Endothelial cell of umbilical vein (primary cell): ENCODE measurements around the gene WDR36. TPM values are rescaled to one million over a fixed set of nuclear protein-coding genes. Genes with fewer than 3 reads are reported as not detected.

ENCODE experiments used
- BruUV-seq: library from RNA; stranded (reverse); fragments of 400-500 nt; replicated peaks from 2 replicates; lab custom pipeline; 2021; lab: Mats Ljungman, UMichigan
- CTCF ChIA-PET: fragments of 300-600, 350-600 bp; sonication (Branson Sonifier 250); formaldehyde crosslinking; loops from one replicate; lab custom pipeline; 2021; ENCODE audit warnings: antibody characterized with exemption, inconsistent platforms; lab: Charles Lee
- POLR2A ChIA-PET: fragments of 300-600, 350-600 bp; sonication (Branson Sonifier 250); formaldehyde crosslinking; loops from one replicate; lab custom pipeline; 2021; ENCODE audit warnings: antibody characterized with exemption, inconsistent platforms; lab: Charles Lee
- DNase-seq: peaks from one replicate; pipeline ENCODE4 v3.0.0-alpha.2; 2011; ENCODE audit warnings: low read depth, low spot score
- FAIRE-seq: peaks from 2 replicates; lab custom pipeline; 2011; peaks lifted over from hg19 to GRCh38; lab: Jason Lieb, UNC
- H2AFZ ChIP-seq: 2 replicates; pipeline ENCODE4 v1.6.0; 2012; ENCODE audit warnings: low read depth, low read length, control low read depth, inconsistent platforms
- H3K27ac ChIP-seq: 2 replicates; pipeline ENCODE4 v1.5.1; 2011; ENCODE audit warnings: low read depth, mild to moderate bottlenecking, control low read depth, low read length, moderate library complexity; ENCODE audit not compliant: insufficient read depth
- H3K27me3 ChIP-seq, 2 experiments: 2 replicates each; pipeline versions ENCODE4 v1.6.0 to v1.6.1; 2011; ENCODE audit warnings: low read length in 2 of 2, mixed read lengths in 1 of 2; ENCODE audit not compliant: control insufficient read depth in 2 of 2, insufficient read depth in 2 of 2
- H3K36me3 ChIP-seq, 2 experiments: 2 replicates in 1 of 2; 3 replicates in 1 of 2; pipeline ENCODE4 v1.5.1; 2011; ENCODE audit warnings: low read length in 2 of 2, mild to moderate bottlenecking in 1 of 2, moderate library complexity in 1 of 2; ENCODE audit not compliant: control insufficient read depth in 2 of 2, insufficient read depth in 2 of 2; ENCODE audit errors: extremely low read depth in 1 of 2
- H3K4me1 ChIP-seq: 3 replicates; pipeline ENCODE4 v1.5.1; 2011; ENCODE audit warnings: mild to moderate bottlenecking, low read length; ENCODE audit not compliant: control insufficient read depth, insufficient read depth; ENCODE audit errors: extremely low read depth
- H3K4me2 ChIP-seq: 2 replicates; pipeline ENCODE4 v1.6.1; 2011; ENCODE audit warnings: low read length, control low read depth, mixed read lengths; ENCODE audit not compliant: insufficient read depth
- H3K4me3 ChIP-seq, 3 experiments: fragments of 200-600 bp in 1 of 3; sonication (generic), shearing (Covaris generic) in 1 of 3; replicated peaks in 1 of 3; 2 replicates each; pipeline ENCODE4 v1.5.1; 2011 to 2016; ENCODE audit warnings: control low read depth in 3 of 3, low read length in 3 of 3, mild to moderate bottlenecking in 2 of 3, inconsistent platforms in 1 of 3, low read depth in 1 of 3, moderate library complexity in 1 of 3; ENCODE audit not compliant: insufficient read depth in 1 of 3
- H3K79me2 ChIP-seq: 2 replicates; pipeline ENCODE4 v1.6.0; 2012; ENCODE audit warnings: low read length, inconsistent platforms; ENCODE audit not compliant: control insufficient read depth, insufficient read depth
- H3K9ac ChIP-seq: replicated peaks from 2 replicates; pipeline ENCODE3; 2011; ENCODE audit warnings: low read length, control low read depth; ENCODE audit not compliant: insufficient read depth; ENCODE audit errors: extremely low read depth
- H3K9me1 ChIP-seq: replicated peaks from 3 replicates; pipeline ENCODE4 v1.6.0; 2011; ENCODE audit warnings: mild to moderate bottlenecking, low read length; ENCODE audit not compliant: control insufficient read depth, insufficient read depth; ENCODE audit errors: extremely low read depth
- H3K9me3 ChIP-seq: replicated peaks from 2 replicates; pipeline ENCODE4 v1.5.1; 2012; ENCODE audit warnings: low read length, inconsistent platforms; ENCODE audit not compliant: control insufficient read depth, insufficient read depth
- H4K20me1 ChIP-seq: replicated peaks from 2 replicates; pipeline ENCODE3; 2011; ENCODE audit warnings: mild to moderate bottlenecking, low read length; ENCODE audit not compliant: control insufficient read depth, insufficient read depth; ENCODE audit errors: extremely low read depth
- CTCF ChIP-seq, 2 donors: IDR thresholded peaks; 1 replicate in 1 of 2; 2 replicates in 1 of 2; pipeline ENCODE4 v1.5.1; 2011; ENCODE audit warnings: low read length in 2 of 2, mild to moderate bottlenecking in 2 of 2, moderate library complexity in 2 of 2, control low read depth in 1 of 2, inconsistent platforms in 1 of 2, low read depth in 1 of 2; ENCODE audit not compliant: insufficient read depth in 1 of 2; ENCODE audit errors: extremely low read depth in 1 of 2
- EZH2 ChIP-seq: IDR thresholded peaks from 2 replicates; pipeline ENCODE4 v1.6.1; 2012; ENCODE audit warnings: borderline replicate concordance, low read depth, mild to moderate bottlenecking, moderate library complexity, low read length, inconsistent platforms; ENCODE audit not compliant: severe bottlenecking
- FOS ChIP-seq: IDR thresholded peaks from 2 replicates; pipeline ENCODE4 v1.6.1; 2011; ENCODE audit warnings: mild to moderate bottlenecking, low read length, moderate library complexity, borderline replicate concordance; ENCODE audit not compliant: insufficient read depth
- GATA2 ChIP-seq: IDR thresholded peaks from 2 replicates; pipeline ENCODE4 v1.7.0; 2011; ENCODE audit warnings: low read depth, mild to moderate bottlenecking, moderate library complexity, mixed read lengths, low read length; ENCODE audit not compliant: insufficient read length, insufficient read depth
- JUN ChIP-seq: IDR thresholded peaks from 2 replicates; pipeline ENCODE4 v1.6.1; 2011; ENCODE audit warnings: borderline replicate concordance, low read depth; ENCODE audit not compliant: insufficient read length, insufficient read depth
- MAX ChIP-seq: IDR thresholded peaks from 2 replicates; pipeline ENCODE4 v1.6.1; 2011; ENCODE audit not compliant: insufficient read depth, insufficient read length
- MYC ChIP-seq: IDR thresholded peaks from one replicate; pipeline ENCODE4 v1.6.1; 2011; ENCODE audit warnings: mild to moderate bottlenecking, low read depth, low read length
- POLR2A ChIP-seq: IDR thresholded peaks from 2 replicates; pipeline ENCODE4 v1.6.1; 2012; ENCODE audit warnings: low read depth, mild to moderate bottlenecking, control low read depth, low read length
- POLR2AphosphoS5 ChIP-seq: IDR thresholded peaks from 2 replicates; pipeline ENCODE4 v1.6.1; 2012; ENCODE audit warnings: low read depth, mild to moderate bottlenecking, control low read depth, low read length, moderate library complexity; ENCODE audit not compliant: insufficient read depth
- dilution Hi-C: fragments of 300-500 bp; cut with MboI; formaldehyde crosslinking; loops from one replicate; pipeline ENCODE4 v1.15.0; 2019; ENCODE audit warnings: low sequenced_read_pairs; ENCODE audit not compliant: extremely low pct_ligation_motif_present
- intact Hi-C: fragments of 100-400 bp; cut with micrococcal nuclease; formaldehyde crosslinking; loops from one replicate; pipeline ENCODE4 v1.10.0; 2022
- polyA plus RNA-seq, 4 experiments: library from polyadenylated mRNA; depleted of rRNA in 3 of 4; stranded (reverse) in 3 of 4; unstranded in 1 of 4; fragments of >200 nt; gene quantifications; 2 replicates each; pipeline versions ENCODE4 v1.2.1 to v1.2.3, GENCODE V29; 2011 to 2012; ENCODE audit warnings: missing spikeins in 1 of 4
- total RNA-seq: library from RNA; stranded (reverse); gene quantifications from 2 replicates; pipeline ENCODE4 v1.2.3, GENCODE V29; 2021

The WDR36 gene
- total and polyA plus RNA-seq, 2 donors (not counting 3 experiments of a cell fraction or from before 2014, with no cell fraction given) = 10.6 to 30.2 TPM

DNA sequence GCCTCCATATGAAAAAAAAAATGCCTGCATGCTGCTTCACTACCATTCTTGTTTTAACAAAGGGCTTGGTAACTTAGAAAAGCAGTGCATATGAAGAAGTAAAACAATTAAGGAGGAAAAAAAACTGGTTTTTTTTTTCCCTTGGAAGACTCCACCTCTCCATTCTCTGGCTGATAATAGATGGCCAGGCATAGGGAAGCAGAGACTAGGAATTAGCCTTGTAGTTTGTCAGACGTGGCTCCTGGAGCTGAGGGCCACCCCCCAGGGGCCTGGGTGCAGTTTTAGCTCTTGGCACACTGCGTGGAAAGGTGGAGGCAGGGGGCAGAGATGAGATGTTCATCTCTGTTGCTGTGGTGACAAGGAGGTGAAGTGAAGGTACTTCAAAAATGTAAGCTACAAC, 42.7 kb downstream of the WDR36 start:
- no peak for FAIRE-seq
- intact Hi-C loops = loop anchor here (10.0 kb wide), 1 partner anchor 710 kb away; no protein-coding TSS in a partner anchor
- Histone ChIP-seq H3K79me2 (no peaks in the 10 kb centered on the region), H4K20me1 (no peaks in the 10 kb centered on the region), H3K4me3 (no peak overlapping the region), H3K36me3 (no peaks in the 10 kb centered on the region), H3K4me1 (peaks cover 16% of the 10 kb centered on the region), H3K9ac (no peak overlapping the region), H3K9me1 (no peaks in the 10 kb centered on the region), H3K27me3 (no peaks in the 10 kb centered on the region), H3K9me3 (no peaks in the 10 kb centered on the region), H2AFZ (no peak overlapping the region), H3K4me2 (no peak overlapping the region), H3K27ac (no peak overlapping the region)
- ChIA-PET CTCF (interaction anchor here (1.0 kb wide), 1 partner anchor 21 kb away, joined by 3 read pairs; no protein-coding TSS in a partner anchor), POLR2A (no interaction called here)
- no TSS peak for BruUV-seq
- dilution Hi-C loops = no loop called here
- TF ChIP-seq FOS (no peak), MAX (no peak), POLR2A (no peak), EZH2 (no peak), CTCF (IDR thresholded peaks at IDR 0.05; ENCODE audit: extremely low read depth in 1 of 2, insufficient read depth in 1 of 2, low read depth in 1 of 2, low read length in 2 of 2) (no peak), MYC (no peak), JUN (no peak), GATA2 (no peak), POLR2AphosphoS5 (no peak)
- DNase-seq = no peak
